Endothelial cell of umbilical vein (primary cell): ENCODE data around the gene RAP1GAP2. TPM values are rescaled to one million over a fixed set of nuclear protein-coding genes. Genes with fewer than 3 reads are reported as not detected.

ENCODE experiments used
- BruUV-seq: library from RNA; stranded (reverse); fragments of 400-500 nt; replicated peaks from 2 replicates; lab custom pipeline; 2021; lab: Mats Ljungman, UMichigan
- CTCF ChIA-PET: fragments of 300-600, 350-600 bp; sonication (Branson Sonifier 250); formaldehyde crosslinking; loops from one replicate; lab custom pipeline; 2021; ENCODE audit warnings: antibody characterized with exemption, inconsistent platforms; lab: Charles Lee
- POLR2A ChIA-PET: fragments of 300-600, 350-600 bp; sonication (Branson Sonifier 250); formaldehyde crosslinking; loops from one replicate; lab custom pipeline; 2021; ENCODE audit warnings: antibody characterized with exemption, inconsistent platforms; lab: Charles Lee
- DNase-seq: peaks from one replicate; pipeline ENCODE4 v3.0.0-alpha.2; 2011; ENCODE audit warnings: low read depth, low spot score
- FAIRE-seq: peaks from 2 replicates; lab custom pipeline; 2011; peaks lifted over from hg19 to GRCh38; lab: Jason Lieb, UNC
- H2AFZ ChIP-seq: 2 replicates; pipeline ENCODE4 v1.6.0; 2012; ENCODE audit warnings: low read depth, low read length, control low read depth, inconsistent platforms
- H3K27ac ChIP-seq: 2 replicates; pipeline ENCODE4 v1.5.1; 2011; ENCODE audit warnings: low read depth, mild to moderate bottlenecking, control low read depth, low read length, moderate library complexity; ENCODE audit not compliant: insufficient read depth
- H3K27me3 ChIP-seq, 2 experiments: 2 replicates each; pipeline versions ENCODE4 v1.6.0 to v1.6.1; 2011; ENCODE audit warnings: low read length in 2 of 2, mixed read lengths in 1 of 2; ENCODE audit not compliant: control insufficient read depth in 2 of 2, insufficient read depth in 2 of 2
- H3K36me3 ChIP-seq, 2 experiments: 2 replicates in 1 of 2; 3 replicates in 1 of 2; pipeline ENCODE4 v1.5.1; 2011; ENCODE audit warnings: low read length in 2 of 2, mild to moderate bottlenecking in 1 of 2, moderate library complexity in 1 of 2; ENCODE audit not compliant: control insufficient read depth in 2 of 2, insufficient read depth in 2 of 2; ENCODE audit errors: extremely low read depth in 1 of 2
- H3K4me1 ChIP-seq: 3 replicates; pipeline ENCODE4 v1.5.1; 2011; ENCODE audit warnings: mild to moderate bottlenecking, low read length; ENCODE audit not compliant: control insufficient read depth, insufficient read depth; ENCODE audit errors: extremely low read depth
- H3K4me2 ChIP-seq: 2 replicates; pipeline ENCODE4 v1.6.1; 2011; ENCODE audit warnings: low read length, control low read depth, mixed read lengths; ENCODE audit not compliant: insufficient read depth
- H3K4me3 ChIP-seq, 3 experiments: fragments of 200-600 bp in 1 of 3; sonication (generic), shearing (Covaris generic) in 1 of 3; replicated peaks in 1 of 3; 2 replicates each; pipeline ENCODE4 v1.5.1; 2011 to 2016; ENCODE audit warnings: control low read depth in 3 of 3, low read length in 3 of 3, mild to moderate bottlenecking in 2 of 3, inconsistent platforms in 1 of 3, low read depth in 1 of 3, moderate library complexity in 1 of 3; ENCODE audit not compliant: insufficient read depth in 1 of 3
- H3K79me2 ChIP-seq: 2 replicates; pipeline ENCODE4 v1.6.0; 2012; ENCODE audit warnings: low read length, inconsistent platforms; ENCODE audit not compliant: control insufficient read depth, insufficient read depth
- H3K9ac ChIP-seq: replicated peaks from 2 replicates; pipeline ENCODE3; 2011; ENCODE audit warnings: low read length, control low read depth; ENCODE audit not compliant: insufficient read depth; ENCODE audit errors: extremely low read depth
- H3K9me1 ChIP-seq: replicated peaks from 3 replicates; pipeline ENCODE4 v1.6.0; 2011; ENCODE audit warnings: mild to moderate bottlenecking, low read length; ENCODE audit not compliant: control insufficient read depth, insufficient read depth; ENCODE audit errors: extremely low read depth
- H3K9me3 ChIP-seq: replicated peaks from 2 replicates; pipeline ENCODE4 v1.5.1; 2012; ENCODE audit warnings: low read length, inconsistent platforms; ENCODE audit not compliant: control insufficient read depth, insufficient read depth
- H4K20me1 ChIP-seq: replicated peaks from 2 replicates; pipeline ENCODE3; 2011; ENCODE audit warnings: mild to moderate bottlenecking, low read length; ENCODE audit not compliant: control insufficient read depth, insufficient read depth; ENCODE audit errors: extremely low read depth
- CTCF ChIP-seq, 2 donors: IDR thresholded peaks; 1 replicate in 1 of 2; 2 replicates in 1 of 2; pipeline ENCODE4 v1.5.1; 2011; ENCODE audit warnings: low read length in 2 of 2, mild to moderate bottlenecking in 2 of 2, moderate library complexity in 2 of 2, control low read depth in 1 of 2, inconsistent platforms in 1 of 2, low read depth in 1 of 2; ENCODE audit not compliant: insufficient read depth in 1 of 2; ENCODE audit errors: extremely low read depth in 1 of 2
- EZH2 ChIP-seq: IDR thresholded peaks from 2 replicates; pipeline ENCODE4 v1.6.1; 2012; ENCODE audit warnings: borderline replicate concordance, low read depth, mild to moderate bottlenecking, moderate library complexity, low read length, inconsistent platforms; ENCODE audit not compliant: severe bottlenecking
- FOS ChIP-seq: IDR thresholded peaks from 2 replicates; pipeline ENCODE4 v1.6.1; 2011; ENCODE audit warnings: mild to moderate bottlenecking, low read length, moderate library complexity, borderline replicate concordance; ENCODE audit not compliant: insufficient read depth
- JUN ChIP-seq: IDR thresholded peaks from 2 replicates; pipeline ENCODE4 v1.6.1; 2011; ENCODE audit warnings: borderline replicate concordance, low read depth; ENCODE audit not compliant: insufficient read length, insufficient read depth
- MAX ChIP-seq: IDR thresholded peaks from 2 replicates; pipeline ENCODE4 v1.6.1; 2011; ENCODE audit not compliant: insufficient read depth, insufficient read length
- POLR2AphosphoS5 ChIP-seq: IDR thresholded peaks from 2 replicates; pipeline ENCODE4 v1.6.1; 2012; ENCODE audit warnings: low read depth, mild to moderate bottlenecking, control low read depth, low read length, moderate library complexity; ENCODE audit not compliant: insufficient read depth
- dilution Hi-C: fragments of 300-500 bp; cut with MboI; formaldehyde crosslinking; loops from one replicate; pipeline ENCODE4 v1.15.0; 2019; ENCODE audit warnings: low sequenced_read_pairs; ENCODE audit not compliant: extremely low pct_ligation_motif_present
- intact Hi-C: fragments of 100-400 bp; cut with micrococcal nuclease; formaldehyde crosslinking; loops from one replicate; pipeline ENCODE4 v1.10.0; 2022
- polyA plus RNA-seq, 4 experiments: library from polyadenylated mRNA; depleted of rRNA in 3 of 4; stranded (reverse) in 3 of 4; unstranded in 1 of 4; fragments of >200 nt; gene quantifications; 2 replicates each; pipeline versions ENCODE4 v1.2.1 to v1.2.3, GENCODE V29; 2011 to 2012; ENCODE audit warnings: missing spikeins in 1 of 4
- total RNA-seq: library from RNA; stranded (reverse); gene quantifications from 2 replicates; pipeline ENCODE4 v1.2.3, GENCODE V29; 2021

RAP1GAP2 gene
- total and polyA plus RNA-seq, 2 donors (not counting 3 experiments of a cell fraction or from before 2014, with no cell fraction given), result 1.4 to 3.6 TPM

GRCh38 chr17:2775206-2775605, 21.0 kb upstream of the RAP1GAP2 start:
- H3K27ac ChIP-seq, result no peak overlapping the region
- H3K9me1 ChIP-seq, result no peaks in the 10 kb centered on the region
- no peak for TF ChIP-seq EZH2
- TF ChIP-seq MAX, result no peak
- no peak for TF ChIP-seq POLR2AphosphoS5
- H3K79me2 ChIP-seq, result no peaks in the 10 kb centered on the region
- H3K4me3 ChIP-seq, result no peak overlapping the region
- no peak for DNase-seq
- H3K4me2 ChIP-seq, result no peak overlapping the region
- POLR2A ChIA-PET, result no interaction called here
- no peak for FAIRE-seq
- no peak overlapping the region for H2AFZ ChIP-seq
- CTCF ChIA-PET, result no interaction called here
- no peaks in the 10 kb centered on the region for H4K20me1 ChIP-seq
- H3K36me3 ChIP-seq, result no peaks in the 10 kb centered on the region
- H3K9me3 ChIP-seq, result no peaks in the 10 kb centered on the region
- dilution Hi-C loops, result no loop called here
- intact Hi-C loops, result no loop called here
- no peaks in the 10 kb centered on the region for H3K4me1 ChIP-seq
- no peak overlapping the region for H3K9ac ChIP-seq
- BruUV-seq, result no TSS peak
- H3K27me3 ChIP-seq, result peaks cover 17 to 19% of the 10 kb centered on the region in 2 experiments

GRCh38 chr17:2776589-2777241, 19.5 kb upstream of the RAP1GAP2 start:
- BruUV-seq, result no TSS peak
- H3K4me2 ChIP-seq, result no peak overlapping the region
- dilution Hi-C loops (no loop called here), intact Hi-C loops (no loop called here)
- CTCF ChIA-PET, result no interaction called here
- H3K79me2 ChIP-seq, result no peaks in the 10 kb centered on the region
- no peak overlapping the region for H3K4me3 ChIP-seq
- no peak overlapping the region for H3K9ac ChIP-seq
- no peaks in the 10 kb centered on the region for H3K9me1 ChIP-seq
- FAIRE-seq, result no peak
- H3K9me3 ChIP-seq, result no peaks in the 10 kb centered on the region
- H3K27me3 ChIP-seq, result peaks cover 17 to 19% of the 10 kb centered on the region in 2 experiments
- no peak for DNase-seq
- POLR2A ChIA-PET, result no interaction called here
- no peaks in the 10 kb centered on the region for H3K36me3 ChIP-seq
- H2AFZ ChIP-seq, result no peak overlapping the region
- H3K27ac ChIP-seq, result no peak overlapping the region
- TF ChIP-seq CTCF (IDR thresholded peaks at IDR 0.05; ENCODE audit: extremely low read depth in 1 of 2, insufficient read depth in 1 of 2, low read depth in 1 of 2, low read length in 2 of 2) (no peak), JUN (no peak), FOS (no peak), EZH2 (peak; percentile 89)
- H3K4me1 ChIP-seq, result no peaks in the 10 kb centered on the region
- no peaks in the 10 kb centered on the region for H4K20me1 ChIP-seq
